GM12892 (cell line): ENCODE measurements around the gene RBPJ.

Experiments used
- DNase-seq: peaks from one replicate; pipeline ENCODE4 v3.0.0; 2011; ENCODE audit not compliant: insufficient read length
- FAIRE-seq: peaks from 2 replicates; lab custom pipeline; 2011; peaks lifted over from hg19 to GRCh38; lab: Jason Lieb, UNC
- POLR2A ChIP-seq: IDR thresholded peaks from 2 replicates; pipeline ENCODE4 v1.6.1; 2011; ENCODE audit warnings: low read depth, low read length, control low read depth
- POLR2AphosphoS5 ChIP-seq: IDR thresholded peaks from 2 replicates; pipeline ENCODE4 v1.6.1; 2011; ENCODE audit warnings: low read depth, low read length, control low read depth
- TAF1 ChIP-seq: IDR thresholded peaks from 2 replicates; pipeline ENCODE4 v1.6.1; 2011; ENCODE audit warnings: low read depth, mild to moderate bottlenecking, control low read depth, low read length, borderline replicate concordance

The RBPJ gene

DNA sequence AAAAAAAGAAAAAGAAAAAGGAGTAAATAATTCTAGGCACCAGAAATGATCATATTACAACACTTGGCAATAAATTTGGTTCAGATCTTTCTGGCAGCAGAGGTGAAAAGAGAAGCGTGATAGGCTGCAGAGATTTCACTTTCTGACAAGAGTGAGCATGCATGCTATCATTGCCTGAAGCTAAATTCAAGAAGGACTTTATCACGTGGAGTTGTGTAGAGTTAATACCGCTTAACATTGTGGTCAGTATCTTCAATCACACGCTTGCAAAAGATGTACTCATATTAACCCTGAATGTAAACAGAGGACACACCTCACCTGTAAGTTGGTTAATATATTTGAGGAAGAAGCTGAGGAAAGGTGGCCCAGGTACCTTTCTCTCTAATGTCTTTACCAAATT lies 31.4 kb upstream of the RBPJ start:
- FAIRE-seq (peak; percentile 70), DNase-seq (no peak)

DNA sequence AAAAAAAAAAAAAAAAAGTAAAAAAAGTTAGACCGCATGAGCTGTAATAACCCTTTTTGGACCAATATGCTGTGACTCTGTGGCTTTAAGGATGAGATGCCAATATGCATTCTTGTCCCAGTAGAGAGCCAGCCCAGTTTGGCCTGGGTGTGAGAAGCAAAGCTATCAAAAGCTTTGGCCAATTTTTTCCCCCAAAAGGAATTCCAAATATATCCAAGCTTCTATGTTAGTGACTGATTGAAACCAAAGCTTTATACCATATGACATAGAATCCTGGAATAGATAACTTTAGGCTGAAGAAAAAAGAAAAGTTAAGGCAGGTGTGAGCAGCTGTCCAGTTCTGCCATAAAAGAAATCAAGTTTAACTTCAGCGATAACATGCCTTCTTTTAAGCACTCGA lies 30.5 kb upstream of the RBPJ start:
- TF ChIP-seq TAF1 (no peak), POLR2A (no peak), POLR2AphosphoS5 (no peak)
- no peak for FAIRE-seq
- no peak for DNase-seq

More for the DNA sequence above, 31.4 kb upstream of the RBPJ start:
- no peak for TF ChIP-seq POLR2AphosphoS5
- TF ChIP-seq TAF1, result no peak
- no peak for TF ChIP-seq POLR2A

DNA sequence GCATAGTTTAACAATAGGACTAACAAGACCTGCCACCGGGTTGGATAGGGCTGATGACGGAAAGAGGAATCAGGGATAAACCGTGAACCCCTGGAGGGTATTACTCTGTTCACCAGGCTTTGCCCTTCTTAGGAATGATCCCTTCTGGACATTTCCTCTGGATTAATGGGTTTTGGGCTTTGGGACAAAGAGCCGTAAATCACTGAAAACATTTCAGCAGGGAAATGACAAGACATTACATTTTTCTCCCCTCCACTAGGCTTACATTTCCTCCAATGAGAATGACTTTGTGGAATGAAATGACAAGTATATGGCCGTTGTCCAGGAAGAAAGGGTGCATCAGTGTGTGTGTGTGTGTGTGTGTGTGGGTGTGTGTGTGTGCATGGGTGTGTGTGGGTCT lies 25.9 kb upstream of the RBPJ start:
- TF ChIP-seq POLR2A (no peak), POLR2AphosphoS5 (no peak), TAF1 (no peak)
- FAIRE-seq (no peak), DNase-seq (no peak)

DNA sequence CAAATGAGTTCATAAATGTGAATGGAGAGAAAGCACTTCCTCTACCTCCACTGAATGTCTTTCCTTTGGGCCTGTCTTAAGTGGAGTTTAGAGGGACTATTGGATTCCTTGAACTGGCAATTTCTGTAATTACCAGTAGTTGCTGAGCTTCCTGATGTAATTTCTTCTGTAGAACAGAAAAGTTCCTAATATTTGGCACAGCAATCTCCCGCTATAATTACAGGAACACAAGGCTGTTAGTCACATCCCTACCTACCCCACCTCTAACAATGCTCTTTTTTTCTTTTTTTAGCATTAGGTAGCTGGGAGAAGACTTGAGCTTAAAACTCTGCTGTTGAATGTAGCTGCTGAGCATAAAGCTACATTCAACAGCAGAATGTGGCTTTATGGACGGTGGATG lies 24.8 kb upstream of the RBPJ start:
- TF ChIP-seq TAF1 (no peak), POLR2AphosphoS5 (no peak), POLR2A (no peak)
- no peak for FAIRE-seq
- DNase-seq, result no peak

DNA sequence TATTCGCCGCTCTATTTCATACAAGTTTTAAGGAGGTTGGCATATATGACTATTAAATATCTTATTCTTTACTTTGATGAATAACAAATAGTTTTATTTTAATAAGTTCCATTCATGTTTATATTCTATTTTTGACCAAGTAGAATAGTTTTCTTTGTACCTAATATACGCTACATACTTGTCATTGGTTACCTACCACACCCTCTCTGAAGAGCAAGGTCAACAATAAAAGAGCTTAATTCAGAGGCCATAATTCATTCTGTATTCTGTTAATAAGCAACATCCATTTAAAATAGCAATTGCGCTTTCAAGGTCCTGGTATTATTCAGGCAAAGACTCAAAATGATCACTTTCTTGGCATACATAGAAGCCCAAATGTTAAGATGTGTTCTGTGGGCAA lies 24.3 kb upstream of the RBPJ start:
- FAIRE-seq, result no peak
- TF ChIP-seq POLR2AphosphoS5 (no peak), TAF1 (no peak), POLR2A (no peak)
- no peak for DNase-seq

DNA sequence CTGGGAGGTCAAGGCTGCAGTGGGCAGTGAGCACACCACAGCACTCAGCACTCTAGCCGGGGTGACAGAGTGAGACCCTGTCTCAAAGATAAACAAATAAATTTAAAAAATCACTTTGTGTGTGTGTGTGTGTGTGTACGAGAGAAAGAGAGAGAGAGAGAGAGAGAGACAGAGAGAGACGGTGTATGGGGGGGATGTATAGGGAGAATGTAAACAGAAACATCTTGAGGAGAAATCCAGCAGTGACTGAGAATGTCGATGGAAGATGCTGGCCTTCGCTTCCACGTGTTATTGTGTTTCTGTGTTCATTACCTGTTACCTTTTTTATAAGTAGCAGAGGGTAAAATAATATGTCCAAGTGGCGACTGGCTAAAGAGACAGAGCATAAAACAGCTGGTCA lies 23.6 kb upstream of the RBPJ start:
- FAIRE-seq (no peak), DNase-seq (no peak)
- TF ChIP-seq TAF1, result no peak

DNA sequence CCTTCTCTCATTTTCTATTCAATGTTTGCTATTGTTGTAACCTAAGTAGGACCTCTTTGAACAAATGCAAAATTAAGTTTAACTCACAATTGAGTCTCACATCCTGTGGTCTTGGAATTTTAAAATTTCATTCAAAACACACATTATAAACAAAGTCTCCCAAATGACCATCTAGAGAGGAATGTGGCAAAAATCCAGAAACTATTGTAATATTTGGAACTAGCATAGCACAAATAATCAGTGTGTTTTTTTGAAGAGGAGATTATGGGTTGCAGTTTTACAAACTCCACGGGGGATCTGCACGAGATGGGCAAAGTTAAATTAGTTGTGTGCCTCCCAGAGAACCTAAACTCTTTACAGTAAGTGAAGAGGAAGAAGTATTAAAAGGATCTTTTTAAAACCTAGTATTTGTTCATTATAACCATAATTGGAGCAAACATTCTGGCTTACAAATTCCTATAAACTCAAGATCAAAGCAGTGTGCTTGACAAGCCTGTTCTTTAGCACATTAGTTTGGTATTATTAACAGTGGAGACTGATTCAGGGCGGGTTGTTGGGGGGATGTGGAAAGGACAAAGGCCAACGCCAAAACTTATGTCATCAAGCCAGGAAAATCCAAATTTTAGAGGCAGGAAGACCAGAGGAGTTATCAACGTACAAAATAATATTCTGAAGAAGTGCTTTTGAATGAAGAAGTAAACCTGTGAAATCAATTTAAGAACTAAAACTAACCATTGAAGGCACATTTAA lies 22.4 kb upstream of the RBPJ start:
- peak; percentile 42 for FAIRE-seq

DNA sequence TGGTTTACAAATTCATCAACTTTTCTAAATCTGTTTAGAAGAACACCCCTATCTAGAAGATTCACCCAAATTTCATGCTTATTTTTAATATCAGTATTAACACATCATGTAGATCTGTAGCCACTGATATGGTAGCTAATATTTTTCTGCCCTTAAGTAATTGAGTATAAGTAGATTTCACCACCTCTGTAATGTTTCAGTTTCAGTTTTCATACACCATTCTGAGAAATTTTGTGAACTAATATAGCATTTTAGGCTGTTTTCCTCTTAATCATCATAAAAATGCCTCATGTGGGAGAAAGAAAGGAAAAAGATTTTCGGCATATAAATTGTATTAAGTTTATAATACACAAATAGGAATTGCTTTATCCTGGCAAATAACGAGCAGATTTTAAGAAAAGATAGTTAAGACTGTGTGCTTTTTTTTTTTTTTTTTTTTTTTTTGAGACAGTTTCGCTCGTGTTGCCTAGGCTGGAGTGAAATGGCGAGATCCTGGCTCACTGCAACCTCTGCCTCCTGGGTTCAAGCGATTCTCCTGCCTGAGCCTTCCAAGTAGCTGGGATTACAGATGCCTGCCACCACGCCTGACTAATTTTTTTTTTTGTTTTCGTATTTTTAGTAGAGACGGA lies 21.4 kb upstream of the RBPJ start:
- FAIRE-seq, result peak; percentile 58
- TF ChIP-seq POLR2A (no peak), POLR2AphosphoS5 (no peak), TAF1 (no peak)
- DNase-seq, result no peak

More for the DNA sequence above, 22.4 kb upstream of the RBPJ start:
- no peak for DNase-seq
- TF ChIP-seq TAF1 (no peak), POLR2AphosphoS5 (no peak), POLR2A (no peak)

DNA sequence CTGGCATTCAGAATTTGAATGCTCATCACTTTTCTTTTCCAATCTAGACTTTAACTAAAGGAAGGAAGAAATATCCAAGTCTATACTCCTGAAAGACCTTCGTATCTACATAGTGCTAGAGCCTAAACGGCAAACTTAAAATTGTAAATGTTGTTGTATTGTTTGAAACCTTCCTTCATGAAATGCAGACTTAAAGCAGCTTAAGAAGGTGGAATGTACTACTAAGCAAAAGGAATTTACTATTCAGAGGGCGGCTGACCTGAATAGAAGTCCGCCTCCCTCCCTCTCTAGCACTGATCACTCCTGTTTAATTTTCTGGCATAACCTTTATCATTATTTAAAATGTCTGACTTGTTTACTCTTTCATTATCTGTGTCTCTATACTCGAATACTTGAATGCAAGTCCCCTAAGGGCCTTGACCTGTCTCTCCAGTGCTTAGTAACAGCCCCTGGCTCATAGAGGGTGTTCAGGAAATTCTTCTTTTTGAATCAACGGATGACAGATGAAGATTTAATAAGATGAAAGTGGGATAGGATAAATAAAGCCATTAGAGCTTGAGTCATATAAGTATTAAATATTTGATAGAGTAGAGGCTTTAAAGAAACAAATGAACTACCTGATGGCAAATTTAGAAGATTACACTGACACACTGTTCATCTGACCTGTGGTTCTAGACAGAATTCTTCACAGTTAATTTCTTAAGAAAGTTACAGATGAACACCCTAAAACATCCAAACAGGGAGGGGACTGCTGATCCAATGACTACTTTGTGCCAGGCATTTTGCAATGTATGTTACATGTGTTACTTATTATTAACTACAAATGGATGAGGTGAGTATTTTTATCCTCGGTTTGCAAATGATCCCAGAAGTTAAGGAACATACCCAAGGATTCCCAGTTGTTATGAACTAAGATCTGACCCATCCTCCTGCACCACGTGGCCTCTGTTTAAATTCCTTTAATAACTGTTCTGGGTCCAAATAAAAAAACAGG lies 20.2 kb upstream of the RBPJ start:
- TF ChIP-seq POLR2A (no peak), POLR2AphosphoS5 (no peak), TAF1 (no peak)
- peak; percentile 36 for FAIRE-seq
- no peak for DNase-seq

DNA sequence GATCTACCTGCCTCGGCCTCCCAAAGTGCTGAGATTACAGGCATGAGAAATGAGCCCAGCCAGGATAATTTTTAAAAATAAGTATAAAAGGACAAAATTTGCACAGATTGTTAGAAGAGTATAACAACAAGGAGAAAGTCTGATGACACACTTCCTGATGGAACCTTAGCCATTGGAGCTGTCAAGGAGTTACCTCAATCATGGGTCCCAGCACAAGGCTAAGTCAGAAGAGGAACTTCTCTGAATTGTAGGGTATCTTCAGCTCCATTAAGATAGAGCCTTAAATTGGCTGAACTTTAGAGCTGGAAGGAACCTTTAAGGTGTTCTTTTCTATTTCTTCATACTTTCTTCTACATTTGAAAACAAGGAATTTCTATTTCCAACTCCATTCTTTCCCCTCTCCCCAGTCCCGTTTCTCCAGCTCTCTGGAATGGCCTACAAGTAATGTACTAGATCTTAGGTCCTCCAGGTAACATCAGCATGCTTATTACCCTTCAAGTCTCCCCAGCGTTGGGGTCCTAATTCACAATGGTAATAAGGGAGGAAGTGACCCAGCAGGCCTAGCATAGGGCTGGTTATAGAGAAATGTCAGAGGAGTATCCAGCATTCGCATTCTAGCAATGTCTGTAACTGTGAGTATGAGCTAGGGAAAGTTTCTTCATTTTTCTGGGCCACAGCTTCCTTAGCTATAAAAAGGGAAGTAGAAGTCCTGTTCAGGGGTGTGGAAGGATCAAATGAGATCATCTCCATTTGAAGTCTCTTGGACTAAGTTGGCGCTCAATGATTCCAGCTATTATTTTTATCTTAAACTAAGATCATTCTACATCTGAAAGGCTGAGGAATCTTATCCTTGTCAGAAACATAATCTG lies 18.5 kb upstream of the RBPJ start:
- TF ChIP-seq POLR2A (no peak), TAF1 (no peak), POLR2AphosphoS5 (no peak)
- no peak for DNase-seq
- FAIRE-seq, result no peak
